KOPT-K1 (cell line): ENCODE measurements around the gene COL9A3.
"Not testable (repeated sequence)": the region's sequence is repeated elsewhere in the genome, so short reads cannot be mapped to it uniquely, and the experiment has no call there.

ENCODE experiments used
- H3K27ac ChIP-seq: fragments of 200-600 bp; sonication (generic); 2 replicates; pipeline ENCODE4 v1.5.1; 2016; ENCODE audit warnings: antibody characterized with exemption, mild to moderate bottlenecking, low read depth, low read length; ENCODE audit not compliant: poor library complexity, severe bottlenecking
- H3K36me3 ChIP-seq: fragments of 200-600 bp; sonication (generic); 2 replicates; pipeline ENCODE4 v1.5.1; 2017; ENCODE audit warnings: antibody characterized with exemption, mild to moderate bottlenecking, low read length, moderate library complexity; ENCODE audit not compliant: insufficient read depth
- H3K9me3 ChIP-seq: fragments of 200-600 bp; sonication (generic); 2 replicates; pipeline ENCODE4 v1.5.1; 2017; ENCODE audit warnings: antibody characterized with exemption, low read length, mild to moderate bottlenecking; ENCODE audit not compliant: insufficient read depth, poor library complexity, severe bottlenecking

Gene COL9A3

GRCh38 chr20:62855120-62855519, 38.3 kb downstream of the COL9A3 start:
- no peak overlapping the region for H3K27ac ChIP-seq
- peaks cover 92% of the 10 kb centered on the region for H3K36me3 ChIP-seq
- no peaks in the 10 kb centered on the region for H3K9me3 ChIP-seq

- Histone ChIP-seq H3K9me3 (no peaks in the 10 kb centered on the region), H3K36me3 (peaks cover 72% of the 10 kb centered on the region), H3K27ac (no peak overlapping the region)
Measured at GRCh38 chr20:62856931-62857619, 40.2 kb downstream of the COL9A3 start.

DNA sequence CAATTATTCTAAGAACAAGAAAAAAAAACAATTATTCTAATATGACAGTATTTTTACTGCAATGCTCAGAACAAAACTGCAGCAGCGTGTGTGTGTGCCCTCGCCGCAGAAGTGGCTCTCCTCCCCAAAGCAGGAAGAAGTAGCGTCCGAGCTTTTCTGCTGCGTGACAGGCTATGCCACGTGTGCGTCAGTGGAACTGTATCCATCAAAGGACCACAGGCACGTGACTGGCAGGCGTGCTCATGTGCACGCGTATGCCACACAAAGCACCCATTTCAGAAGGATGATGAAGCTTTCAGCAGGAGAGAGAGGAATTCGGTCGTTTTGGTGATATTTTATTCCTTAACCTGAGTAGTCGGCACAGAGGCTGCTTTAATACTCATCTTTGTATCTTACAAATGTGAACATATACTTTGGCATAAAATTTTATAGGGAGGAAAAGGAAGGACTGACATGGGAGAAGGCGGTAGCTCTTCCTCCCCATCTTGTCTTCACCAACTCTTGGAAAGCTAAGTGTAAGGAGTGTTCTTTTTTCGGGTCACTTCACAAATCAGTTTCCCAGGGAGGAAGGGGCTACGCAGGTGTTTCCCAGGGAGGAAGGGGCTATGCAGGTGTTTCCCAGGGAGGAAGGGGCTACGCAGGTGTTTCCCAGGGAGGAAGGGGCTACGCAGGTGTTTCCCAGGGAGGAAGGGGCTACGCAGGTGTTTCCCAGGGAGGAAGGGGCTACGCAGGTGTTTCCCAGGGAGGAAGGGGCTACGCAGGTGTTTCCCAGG, 41.4 kb downstream of the COL9A3 start:
- peaks cover 61% of the 10 kb centered on the region for H3K36me3 ChIP-seq

DNA sequence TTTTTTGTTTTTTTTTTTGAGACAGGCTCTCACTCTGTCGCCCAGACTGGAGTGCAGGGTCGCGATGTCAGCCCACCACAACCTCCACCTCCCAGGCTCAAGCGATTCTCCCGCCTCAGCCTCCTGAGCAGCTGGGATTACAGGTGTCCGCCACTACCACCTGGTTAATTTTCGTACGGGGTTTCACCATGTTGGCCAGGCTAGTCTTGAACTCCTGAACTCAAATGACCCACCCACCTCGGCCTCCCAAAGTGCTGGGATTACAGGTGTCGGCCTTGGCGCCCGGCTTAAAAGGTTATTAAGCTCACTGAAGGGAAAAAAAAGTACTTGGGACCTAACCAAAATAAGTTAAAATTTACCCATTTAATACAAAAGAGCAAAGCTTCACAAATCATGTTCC, 42.9 kb downstream of the COL9A3 start:
- H3K36me3 ChIP-seq: peaks cover 46% of the 10 kb centered on the region

More for the DNA sequence above, 41.4 kb downstream of the COL9A3 start:
- H3K27ac ChIP-seq: no peak overlapping the region
- no peaks in the 10 kb centered on the region for H3K9me3 ChIP-seq

GRCh38 chr20:62860391-62860923, 43.6 kb downstream of the COL9A3 start:
- Histone ChIP-seq H3K27ac (peak overlapping the region; percentile 64), H3K36me3 (peaks cover 39% of the 10 kb centered on the region)

More for the DNA sequence above, 42.9 kb downstream of the COL9A3 start:
- H3K9me3 ChIP-seq: no peaks in the 10 kb centered on the region
- H3K27ac ChIP-seq: peak overlapping the region; percentile 64

DNA sequence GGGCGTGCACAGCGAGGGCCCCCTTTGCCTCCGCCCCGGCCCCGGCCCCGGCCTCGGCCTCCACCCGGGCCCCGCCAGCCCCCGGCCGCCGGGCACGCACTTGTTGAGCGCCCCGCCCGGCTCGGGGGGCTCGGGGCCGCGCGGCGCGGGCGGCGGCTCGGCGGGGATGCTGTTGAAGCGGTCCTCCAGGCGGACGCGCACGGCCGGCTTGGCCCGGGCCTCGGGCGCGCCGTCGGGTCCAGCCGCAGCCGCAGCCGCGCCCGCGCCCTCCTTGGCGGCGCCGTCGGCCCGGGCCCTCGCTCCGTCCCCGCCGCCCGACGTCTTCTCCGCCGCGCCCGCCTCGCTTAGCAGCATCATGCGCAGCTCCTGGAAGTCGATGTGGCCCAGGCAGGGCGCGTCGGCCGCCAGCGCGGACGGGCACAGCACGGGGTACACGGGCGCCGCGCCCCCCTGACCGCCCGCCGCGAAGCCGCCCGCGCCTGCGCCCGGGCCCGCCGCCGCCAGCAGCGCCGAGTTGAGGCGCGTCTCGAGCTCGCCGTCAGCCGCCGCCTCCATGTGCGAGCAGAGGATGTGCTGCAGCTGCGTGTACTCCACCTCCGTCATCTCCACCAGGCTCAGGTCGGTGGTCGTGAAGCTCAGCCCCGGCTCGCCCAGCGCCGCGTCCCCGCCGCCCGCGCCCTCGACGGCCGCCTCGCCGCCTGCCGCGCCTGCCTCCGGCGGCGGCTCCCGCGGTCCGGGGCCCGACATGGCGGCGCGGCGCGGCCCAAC, 44.3 kb downstream of the COL9A3 start:
- peak overlapping the region; percentile 64 for H3K27ac ChIP-seq
- peaks cover 33% of the 10 kb centered on the region for H3K36me3 ChIP-seq
- no peaks in the 10 kb centered on the region for H3K9me3 ChIP-seq

More at GRCh38 chr20:62860391-62860923, 43.6 kb downstream of the COL9A3 start:
- H3K9me3 ChIP-seq: no peaks in the 10 kb centered on the region

- peak within 1 kb of the TSS; percentile 64 for H3K27ac ChIP-seq
- H3K36me3 ChIP-seq: peaks cover 26% of the 10 kb centered on the region
- H3K9me3 ChIP-seq: no peaks in the 10 kb centered on the region
Measured at GRCh38 chr20:62861726-62862336, 45.0 kb downstream of the COL9A3 start, which contains the start of gene TCFL5. TSS of gene TCFL5 (minus strand) at chr20:62861822. CDS start at chr20:62861670, 152 bp downstream.

GRCh38 chr20:62864207-62864606, 47.4 kb downstream of the COL9A3 start:
- no peak overlapping the region for H3K27ac ChIP-seq
- H3K36me3 ChIP-seq: peaks cover 2% of the 10 kb centered on the region
- no peaks in the 10 kb centered on the region for H3K9me3 ChIP-seq

GRCh38 chr20:62872184-62872847, 55.5 kb downstream of the COL9A3 start:
- H3K27ac ChIP-seq: peak overlapping the region; percentile 88
- no peaks in the 10 kb centered on the region for H3K36me3 ChIP-seq
- no peaks in the 10 kb centered on the region for H3K9me3 ChIP-seq

DNA sequence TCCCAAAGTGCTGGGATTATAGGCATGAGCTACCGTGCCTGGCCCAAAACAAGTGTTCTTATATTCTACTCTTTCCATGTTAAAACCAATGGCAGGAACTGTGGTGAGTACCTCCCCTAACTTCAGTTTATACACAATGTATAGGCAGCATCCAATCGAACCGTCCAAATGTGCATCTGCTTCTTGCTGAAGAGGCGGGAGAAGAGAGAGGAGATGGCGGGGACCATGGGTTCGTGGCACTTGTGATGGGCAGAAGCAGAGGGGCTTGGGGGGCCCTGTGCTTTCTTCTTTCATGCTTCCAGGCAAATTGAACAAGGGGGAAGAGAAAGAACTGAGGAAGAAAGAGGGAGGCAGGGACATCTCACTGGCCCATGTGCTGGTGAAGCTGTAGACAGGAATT, 56.0 kb downstream of the COL9A3 start:
- H3K36me3 ChIP-seq: no peaks in the 10 kb centered on the region
- peak overlapping the region; percentile 88 for H3K27ac ChIP-seq
- no peaks in the 10 kb centered on the region for H3K9me3 ChIP-seq

- H3K27ac ChIP-seq: peak overlapping the region; percentile 88
- H3K36me3 ChIP-seq: no peaks in the 10 kb centered on the region
- H3K9me3 ChIP-seq: no peaks in the 10 kb centered on the region
Measured at GRCh38 chr20:62873280-62873679, 56.4 kb downstream of the COL9A3 start.

DNA sequence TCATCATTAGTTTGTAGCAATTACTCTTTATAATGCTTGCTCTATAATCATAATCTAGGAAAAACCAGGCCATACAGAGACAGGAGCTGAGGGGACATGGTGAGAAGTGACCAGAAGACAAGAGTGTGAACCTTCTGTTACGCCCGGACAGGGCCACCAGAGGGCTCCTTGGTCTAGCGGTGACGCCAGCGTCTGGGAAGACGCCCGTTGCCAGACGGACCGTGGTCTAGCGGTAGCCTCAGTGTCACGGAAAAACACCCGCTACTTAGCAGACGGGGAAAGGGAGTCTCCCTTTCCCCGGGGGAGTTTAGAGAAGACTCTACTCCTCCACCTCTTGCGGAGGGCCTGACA, 56.8 kb downstream of the COL9A3 start:
- H3K27ac ChIP-seq: peak overlapping the region; percentile 88
- not testable (repeated sequence) for H3K36me3 ChIP-seq, H3K9me3 ChIP-seq

- Histone ChIP-seq H3K9me3 (no peaks in the 10 kb centered on the region), H3K27ac (peak overlapping the region; percentile 88), H3K36me3 (peaks cover 14% of the 10 kb centered on the region; the same call in 1 of the 2 replicates)
Measured at GRCh38 chr20:62874964-62875344, 58.1 kb downstream of the COL9A3 start.
